ENCODE results near the gene CTU2.

The CTU2 gene

DNA sequence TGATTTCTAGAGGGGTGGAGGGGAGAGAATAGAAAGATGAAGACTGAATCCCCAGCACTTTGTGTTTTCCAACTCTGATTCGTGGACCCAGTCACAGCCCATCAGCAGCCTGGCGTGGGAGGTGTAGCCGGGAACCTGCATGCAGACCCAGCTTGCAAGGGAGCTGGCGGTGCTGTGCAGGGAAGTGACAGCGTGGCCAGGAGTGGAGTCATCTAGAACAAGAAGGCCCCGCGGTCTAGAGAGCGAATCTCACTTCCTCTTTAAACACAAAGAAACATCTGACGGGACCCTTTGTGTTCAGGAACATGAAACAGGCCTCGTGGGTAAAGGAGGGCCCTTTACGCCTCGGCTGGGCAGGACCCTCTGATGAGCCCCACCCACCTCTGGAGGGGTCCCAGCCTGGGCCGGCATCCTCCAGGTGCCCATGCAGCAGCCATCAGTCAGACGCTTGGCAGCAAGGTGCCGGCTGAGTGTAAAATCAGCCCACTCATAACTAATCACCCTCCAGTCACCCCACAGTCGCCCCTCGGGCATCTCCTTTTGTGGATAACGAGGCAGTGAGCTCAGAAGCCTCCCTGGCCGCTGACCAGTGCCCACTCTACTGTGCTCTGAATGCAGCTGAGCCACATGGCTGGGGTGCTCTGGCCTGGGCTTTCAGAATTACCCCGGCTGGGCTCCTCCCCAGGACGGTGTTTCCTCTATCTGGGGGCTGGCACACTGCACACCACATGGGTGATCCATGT lies 24.4 kb upstream of the CTU2 start:
- Histone ChIP-seq H3K4me1 (ENCODE audit: control insufficient read depth, insufficient read depth, low read length) (peaks cover 6% of the 10 kb centered on the region; the same call in 1 of the 2 replicates), H3K27ac (ENCODE audit: extremely low read depth, low read depth, low read length) (no peak overlapping the region), H3K4me3 (ENCODE audit: low read depth, low read length) (no peak overlapping the region), H3K36me3 (ENCODE audit: control insufficient read depth in 2 of 2, insufficient read depth in 1 of 2, low read length in 2 of 2) (no peaks in the 10 kb centered on the region), H3K9me3 (ENCODE audit: control insufficient read depth, insufficient read depth, low read depth, low read length) (no peaks in the 10 kb centered on the region)
- CTCF ChIA-PET: interaction anchor here (0.7 to 2.4 kb wide), 4 partner anchors 10 to 303 kb away, joined by 3 to 13 read pairs (median 6); partner anchors contain the start of gene MVD
- TF ChIP-seq EGR2 (tag by site-specific recombination; IDR thresholded peaks at IDR 0.05; ENCODE audit: low read depth) (no peak), REPIN1 (tag by site-specific recombination; IDR thresholded peaks at IDR 0.05; ENCODE audit: low read depth) (no peak), ZNF157 (tag by site-specific recombination; IDR thresholded peaks at IDR 0.05) (no peak), ZNF239 (tag by site-specific recombination; IDR thresholded peaks at IDR 0.05) (no peak), YY2 (tag by site-specific recombination; IDR thresholded peaks at IDR 0.05) (no peak), ZNF549 (tag by site-specific recombination; IDR thresholded peaks at IDR 0.05) (no peak), SP7 (tag by site-specific recombination; IDR thresholded peaks at IDR 0.05) (no peak)
- TF ChIP-seq, protein P1, sequence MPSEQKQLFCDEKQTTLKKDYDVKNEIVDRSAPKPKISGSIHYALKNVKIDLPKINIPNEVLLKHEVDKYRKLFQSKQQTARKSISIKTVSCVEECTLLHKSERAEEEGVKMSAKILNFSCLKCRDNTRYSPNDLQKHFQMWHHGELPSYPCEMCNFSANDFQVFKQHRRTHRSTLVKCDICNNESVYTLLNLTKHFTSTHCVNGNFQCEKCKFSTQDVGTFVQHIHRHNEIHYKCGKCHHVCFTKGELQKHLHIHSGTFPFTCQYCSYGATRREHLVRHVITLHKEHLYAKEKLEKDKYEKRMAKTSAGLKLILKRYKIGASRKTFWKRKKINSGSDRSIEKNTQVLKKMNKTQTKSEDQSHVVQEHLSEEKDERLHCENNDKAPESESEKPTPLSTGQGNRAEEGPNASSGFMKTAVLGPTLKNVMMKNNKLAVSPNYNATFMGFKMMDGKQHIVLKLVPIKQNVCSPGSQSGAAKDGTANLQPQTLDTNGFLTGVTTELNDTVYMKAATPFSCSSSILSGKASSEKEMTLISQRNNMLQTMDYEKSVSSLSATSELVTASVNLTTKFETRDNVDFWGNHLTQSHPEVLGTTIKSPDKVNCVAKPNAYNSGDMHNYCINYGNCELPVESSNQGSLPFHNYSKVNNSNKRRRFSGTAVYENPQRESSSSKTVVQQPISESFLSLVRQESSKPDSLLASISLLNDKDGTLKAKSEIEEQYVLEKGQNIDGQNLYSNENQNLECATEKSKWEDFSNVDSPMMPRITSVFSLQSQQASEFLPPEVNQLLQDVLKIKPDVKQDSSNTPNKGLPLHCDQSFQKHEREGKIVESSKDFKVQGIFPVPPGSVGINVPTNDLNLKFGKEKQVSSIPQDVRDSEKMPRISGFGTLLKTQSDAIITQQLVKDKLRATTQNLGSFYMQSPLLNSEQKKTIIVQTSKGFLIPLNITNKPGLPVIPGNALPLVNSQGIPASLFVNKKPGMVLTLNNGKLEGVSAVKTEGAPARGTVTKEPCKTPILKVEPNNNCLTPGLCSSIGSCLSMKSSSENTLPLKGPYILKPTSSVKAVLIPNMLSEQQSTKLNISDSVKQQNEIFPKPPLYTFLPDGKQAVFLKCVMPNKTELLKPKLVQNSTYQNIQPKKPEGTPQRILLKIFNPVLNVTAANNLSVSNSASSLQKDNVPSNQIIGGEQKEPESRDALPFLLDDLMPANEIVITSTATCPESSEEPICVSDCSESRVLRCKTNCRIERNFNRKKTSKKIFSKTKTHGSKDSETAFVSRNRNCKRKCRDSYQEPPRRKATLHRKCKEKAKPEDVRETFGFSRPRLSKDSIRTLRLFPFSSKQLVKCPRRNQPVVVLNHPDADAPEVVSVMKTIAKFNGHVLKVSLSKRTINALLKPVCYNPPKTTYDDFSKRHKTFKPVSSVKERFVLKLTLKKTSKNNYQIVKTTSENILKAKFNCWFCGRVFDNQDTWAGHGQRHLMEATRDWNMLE (tag by site-specific recombination; conservative IDR thresholded peaks at IDR 0.05; ENCODE audit: low read depth): no peak
- POLR2A ChIA-PET: no interaction called here

DNA sequence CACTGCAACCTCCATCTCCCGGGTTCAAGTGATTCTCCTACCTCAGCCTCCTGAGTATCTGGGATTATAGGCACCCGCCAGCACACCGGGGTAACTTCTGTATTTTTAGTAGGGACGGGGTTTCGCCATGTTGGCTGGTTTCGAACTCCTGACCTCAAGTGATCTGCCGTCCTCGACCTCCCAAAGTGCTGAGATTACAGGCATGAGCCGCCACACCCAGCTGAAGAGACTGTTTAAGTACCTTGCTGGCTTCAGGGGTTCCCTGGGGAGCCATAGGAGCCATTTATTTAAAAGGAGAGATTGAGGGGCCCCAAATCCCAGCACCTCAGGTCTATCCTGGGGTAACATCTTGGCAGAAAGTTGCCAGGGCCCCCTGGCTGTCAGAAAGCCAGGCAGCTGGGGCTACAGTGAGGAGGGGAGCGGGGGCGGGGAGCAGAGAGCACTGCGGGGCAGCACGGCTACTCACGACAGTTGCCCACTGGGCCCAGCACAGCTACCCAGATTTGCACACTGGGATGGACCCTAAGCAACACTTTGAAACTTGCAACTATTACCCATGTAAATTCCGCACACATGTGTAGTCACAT lies 21.6 kb upstream of the CTU2 start:
- H3K27ac ChIP-seq (ENCODE audit: extremely low read depth, low read depth, low read length): no peak overlapping the region
- ChIA-PET POLR2A (no interaction called here), CTCF (interaction anchor here (0.7 to 1.4 kb wide), 4 partner anchors 17 to 313 kb away, joined by 3 to 4 read pairs (median 3); no protein-coding TSS in a partner anchor)
- no peaks in the 10 kb centered on the region for H3K9me3 ChIP-seq (ENCODE audit: control insufficient read depth, insufficient read depth, low read depth, low read length)
- no peak overlapping the region for H3K4me3 ChIP-seq (ENCODE audit: low read depth, low read length)
- peaks cover 9% of the 10 kb centered on the region; the same call in 1 of the 2 replicates for H3K4me1 ChIP-seq (ENCODE audit: control insufficient read depth, insufficient read depth, low read length)
- no peaks in the 10 kb centered on the region for H3K36me3 ChIP-seq (ENCODE audit: control insufficient read depth in 2 of 2, insufficient read depth in 1 of 2, low read length in 2 of 2)
- TF ChIP-seq ZNF169 (tag by site-specific recombination; IDR thresholded peaks at IDR 0.05) (no peak), GFI1B (tag by site-specific recombination; IDR thresholded peaks at IDR 0.05) (no peak), ZNF777 (tag by site-specific recombination; IDR thresholded peaks at IDR 0.05; ENCODE audit: borderline replicate concordance) (no peak), ZNF324 (tag by site-specific recombination; IDR thresholded peaks at IDR 0.05) (no peak), ZNF561 (tag by site-specific recombination; IDR thresholded peaks at IDR 0.05; ENCODE audit: borderline replicate concordance) (no peak), ZNF510 (tag by site-specific recombination; IDR thresholded peaks at IDR 0.05; ENCODE audit: insufficient replicate concordance) (no peak), ZNF366 (tag by site-specific recombination; conservative IDR thresholded peaks at IDR 0.05) (no peak), ZNF248 (tag by site-specific recombination; IDR thresholded peaks at IDR 0.05) (no peak), BCL11A (tag by site-specific recombination; IDR thresholded peaks at IDR 0.05; ENCODE audit: low read depth) (no peak)
- TF ChIP-seq, protein P2, sequence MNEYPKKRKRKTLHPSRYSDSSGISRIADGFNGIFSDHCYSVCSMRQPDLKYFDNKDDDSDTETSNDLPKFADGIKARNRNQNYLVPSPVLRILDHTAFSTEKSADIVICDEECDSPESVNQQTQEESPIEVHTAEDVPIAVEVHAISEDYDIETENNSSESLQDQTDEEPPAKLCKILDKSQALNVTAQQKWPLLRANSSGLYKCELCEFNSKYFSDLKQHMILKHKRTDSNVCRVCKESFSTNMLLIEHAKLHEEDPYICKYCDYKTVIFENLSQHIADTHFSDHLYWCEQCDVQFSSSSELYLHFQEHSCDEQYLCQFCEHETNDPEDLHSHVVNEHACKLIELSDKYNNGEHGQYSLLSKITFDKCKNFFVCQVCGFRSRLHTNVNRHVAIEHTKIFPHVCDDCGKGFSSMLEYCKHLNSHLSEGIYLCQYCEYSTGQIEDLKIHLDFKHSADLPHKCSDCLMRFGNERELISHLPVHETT (tag by site-specific recombination; IDR thresholded peaks at IDR 0.05): no peak
- TF ChIP-seq, protein P3, sequence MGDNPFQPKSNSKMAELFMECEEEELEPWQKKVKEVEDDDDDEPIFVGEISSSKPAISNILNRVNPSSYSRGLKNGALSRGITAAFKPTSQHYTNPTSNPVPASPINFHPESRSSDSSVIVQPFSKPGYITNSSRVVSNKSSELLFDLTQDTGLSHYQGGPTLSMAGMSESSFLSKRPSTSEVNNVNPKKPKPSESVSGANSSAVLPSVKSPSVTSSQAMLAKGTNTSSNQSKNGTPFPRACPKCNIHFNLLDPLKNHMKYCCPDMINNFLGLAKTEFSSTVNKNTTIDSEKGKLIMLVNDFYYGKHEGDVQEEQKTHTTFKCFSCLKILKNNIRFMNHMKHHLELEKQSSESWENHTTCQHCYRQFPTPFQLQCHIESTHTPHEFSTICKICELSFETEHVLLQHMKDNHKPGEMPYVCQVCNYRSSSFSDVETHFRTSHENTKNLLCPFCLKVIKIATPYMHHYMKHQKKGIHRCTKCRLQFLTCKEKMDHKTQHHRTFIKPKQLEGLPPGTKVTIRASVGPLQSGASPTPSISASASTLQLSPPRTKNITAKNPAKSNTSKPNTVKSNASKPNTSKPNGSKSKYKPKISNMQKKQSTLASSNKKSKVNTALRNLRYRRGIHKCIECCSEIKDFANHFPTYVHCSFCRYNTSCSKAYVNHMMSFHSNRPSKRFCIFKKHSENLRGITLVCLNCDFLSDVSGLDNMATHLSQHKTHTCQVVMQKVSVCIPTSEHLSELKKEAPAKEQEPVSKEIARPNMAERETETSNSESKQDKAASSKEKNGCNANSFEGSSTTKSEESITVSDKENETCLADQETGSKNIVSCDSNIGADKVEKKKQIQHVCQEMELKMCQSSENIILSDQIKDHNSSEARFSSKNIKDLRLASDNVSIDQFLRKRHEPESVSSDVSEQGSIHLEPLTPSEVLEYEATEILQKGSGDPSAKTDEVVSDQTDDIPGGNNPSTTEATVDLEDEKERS (tag by site-specific recombination; IDR thresholded peaks at IDR 0.05): no peak
- TF ChIP-seq, protein P4, sequence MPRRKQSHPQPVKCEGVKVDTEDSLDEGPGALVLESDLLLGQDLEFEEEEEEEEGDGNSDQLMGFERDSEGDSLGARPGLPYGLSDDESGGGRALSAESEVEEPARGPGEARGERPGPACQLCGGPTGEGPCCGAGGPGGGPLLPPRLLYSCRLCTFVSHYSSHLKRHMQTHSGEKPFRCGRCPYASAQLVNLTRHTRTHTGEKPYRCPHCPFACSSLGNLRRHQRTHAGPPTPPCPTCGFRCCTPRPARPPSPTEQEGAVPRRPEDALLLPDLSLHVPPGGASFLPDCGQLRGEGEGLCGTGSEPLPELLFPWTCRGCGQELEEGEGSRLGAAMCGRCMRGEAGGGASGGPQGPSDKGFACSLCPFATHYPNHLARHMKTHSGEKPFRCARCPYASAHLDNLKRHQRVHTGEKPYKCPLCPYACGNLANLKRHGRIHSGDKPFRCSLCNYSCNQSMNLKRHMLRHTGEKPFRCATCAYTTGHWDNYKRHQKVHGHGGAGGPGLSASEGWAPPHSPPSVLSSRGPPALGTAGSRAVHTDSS (tag by site-specific recombination; IDR thresholded peaks at IDR 0.05): no peak

All from HEK293 (cell line).